HepG2 (cell line): Measurements from ENCODE around the gene TALDO1. TPM values are rescaled to one million over a fixed set of nuclear protein-coding genes. Genes with fewer than 3 reads are reported as not detected.
A peak's percentile ranks its signal among the peaks of the same experiment; 100 is the strongest.

ENCODE experiments used
- CENPX ChIP-seq: sonication (generic); formaldehyde crosslinking; IDR thresholded peaks from 2 replicates; pipeline ENCODE4 v1.9.0; 2021; ENCODE audit warnings: mild to moderate bottlenecking, missing genetic modification reagents, moderate library complexity
- FOXJ3 ChIP-seq: sonication (generic); formaldehyde crosslinking; IDR thresholded peaks from 2 replicates; pipeline ENCODE4 v1.4.0; 2020; ENCODE audit warnings: missing genetic modification reagents, mild to moderate bottlenecking, borderline replicate concordance
- HMG20B ChIP-seq: conservative IDR thresholded peaks from 2 replicates; pipeline ENCODE4 v1.6.1; 2016; ENCODE audit warnings: missing genetic modification reagents, missing compliant biosample characterization
- HNF1B ChIP-seq: sonication (generic); formaldehyde crosslinking; IDR thresholded peaks from 2 replicates; pipeline ENCODE4 v1.5.1; 2020; ENCODE audit warnings: mild to moderate bottlenecking, moderate library complexity, missing genetic modification reagents
- IRX3 ChIP-seq: sonication (generic); formaldehyde crosslinking; IDR thresholded peaks from 2 replicates; pipeline ENCODE4 v1.8.1; 2023; ENCODE audit warnings: mild to moderate bottlenecking, low read depth, missing genetic modification reagents, borderline replicate concordance
- MED1 ChIP-seq: sonication (generic); formaldehyde crosslinking; IDR thresholded peaks from 2 replicates; pipeline ENCODE4 v1.4.0; 2020; ENCODE audit warnings: missing genetic modification reagents
- SNAPC2 ChIP-seq: sonication (generic); formaldehyde crosslinking; IDR thresholded peaks from 2 replicates; pipeline ENCODE4 v1.8.1; 2022; ENCODE audit warnings: mild to moderate bottlenecking, missing genetic modification reagents
- SRSF1 ChIP-seq: fragments of 200-400 bp; formaldehyde crosslinking; optimal IDR thresholded peaks from 2 replicates; pipeline ENCODE3; 2017; ENCODE audit warnings: mild to moderate bottlenecking, low read depth, low read length, moderate library complexity
- THYN1 ChIP-seq: sonication (generic); formaldehyde crosslinking; IDR thresholded peaks from 2 replicates; pipeline ENCODE4 v1.8.1; 2023; ENCODE audit warnings: low read depth, mild to moderate bottlenecking, moderate library complexity, missing genetic modification reagents, borderline replicate concordance
- ZNF75D ChIP-seq: sonication (generic); formaldehyde crosslinking; IDR thresholded peaks from 2 replicates; pipeline ENCODE4 v1.8.1; 2023; ENCODE audit warnings: missing genetic modification reagents, mild to moderate bottlenecking, borderline replicate concordance
- ZNF777 ChIP-seq: sonication (generic); formaldehyde crosslinking; IDR thresholded peaks from 2 replicates; pipeline ENCODE4 v1.4.0; 2020; ENCODE audit warnings: missing genetic modification reagents
- ZSCAN5A ChIP-seq: sonication (generic); formaldehyde crosslinking; IDR thresholded peaks from 2 replicates; pipeline ENCODE4 v1.8.0; 2022; ENCODE audit warnings: mild to moderate bottlenecking, missing genetic modification reagents, borderline replicate concordance
- polyA plus RNA-seq, 8 experiments: library from polyadenylated mRNA; depleted of rRNA in 3 of 8; stranded (reverse) in 7 of 8; unstranded in 1 of 8; fragments of >200 nt; fragmentation: Illumina TruSeq in 4 of 8; extraction: Trizol in 4 of 8; gene quantifications; 2 replicates each; pipeline versions ENCODE4 v1.2.1 to v1.2.3, GENCODE V29; 2011 to 2016; ENCODE audit warnings: low read depth in 4 of 8, missing spikeins in 1 of 8, mixed read lengths in 1 of 8; ENCODE audit not compliant: insufficient read depth in 1 of 8
- total RNA-seq, 5 experiments: library from RNA; depleted of rRNA; stranded (reverse); fragments of >200 nt; fragmentation: Illumina TruSeq; extraction: Trizol; gene quantifications; 2 replicates each; pipeline ENCODE4 v1.2.3, GENCODE V29; 2016; ENCODE audit warnings: low read depth in 1 of 5
- TF ChIP-seq, protein P1 (sequence below): sonication (generic); formaldehyde crosslinking; IDR thresholded peaks from 2 replicates; pipeline ENCODE4 v1.4.0; 2020; ENCODE audit warnings: missing genetic modification reagents
- TF ChIP-seq, protein P2 (sequence below): sonication (generic); formaldehyde crosslinking; conservative IDR thresholded peaks from 2 replicates; pipeline ENCODE4 v1.8.0; 2022; ENCODE audit warnings: mild to moderate bottlenecking, moderate library complexity, missing genetic modification reagents
- TF ChIP-seq, protein P3 (sequence below): sonication (generic); formaldehyde crosslinking; IDR thresholded peaks from 2 replicates; pipeline ENCODE4 v1.4.0; 2020; ENCODE audit warnings: missing genetic modification reagents

The TALDO1 gene
- total and polyA plus RNA-seq, 2 of the 13 experiments (the other 11 are each of a cell fraction or from before 2014, with no cell fraction given), result 107 to 240 TPM

- TF ChIP-seq, protein P1, sequence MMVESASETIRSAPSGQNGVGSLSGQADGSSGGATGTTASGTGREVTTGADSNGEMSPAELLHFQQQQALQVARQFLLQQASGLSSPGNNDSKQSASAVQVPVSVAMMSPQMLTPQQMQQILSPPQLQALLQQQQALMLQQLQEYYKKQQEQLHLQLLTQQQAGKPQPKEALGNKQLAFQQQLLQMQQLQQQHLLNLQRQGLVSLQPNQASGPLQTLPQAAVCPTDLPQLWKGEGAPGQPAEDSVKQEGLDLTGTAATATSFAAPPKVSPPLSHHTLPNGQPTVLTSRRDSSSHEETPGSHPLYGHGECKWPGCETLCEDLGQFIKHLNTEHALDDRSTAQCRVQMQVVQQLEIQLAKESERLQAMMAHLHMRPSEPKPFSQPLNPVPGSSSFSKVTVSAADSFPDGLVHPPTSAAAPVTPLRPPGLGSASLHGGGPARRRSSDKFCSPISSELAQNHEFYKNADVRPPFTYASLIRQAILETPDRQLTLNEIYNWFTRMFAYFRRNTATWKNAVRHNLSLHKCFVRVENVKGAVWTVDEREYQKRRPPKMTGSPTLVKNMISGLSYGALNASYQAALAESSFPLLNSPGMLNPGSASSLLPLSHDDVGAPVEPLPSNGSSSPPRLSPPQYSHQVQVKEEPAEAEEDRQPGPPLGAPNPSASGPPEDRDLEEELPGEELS (CRISPR knock-in tag), result 0 out of 2 replicates have a peak, but pooled peaks have one; percentile 21
- TF ChIP-seq, protein P2, sequence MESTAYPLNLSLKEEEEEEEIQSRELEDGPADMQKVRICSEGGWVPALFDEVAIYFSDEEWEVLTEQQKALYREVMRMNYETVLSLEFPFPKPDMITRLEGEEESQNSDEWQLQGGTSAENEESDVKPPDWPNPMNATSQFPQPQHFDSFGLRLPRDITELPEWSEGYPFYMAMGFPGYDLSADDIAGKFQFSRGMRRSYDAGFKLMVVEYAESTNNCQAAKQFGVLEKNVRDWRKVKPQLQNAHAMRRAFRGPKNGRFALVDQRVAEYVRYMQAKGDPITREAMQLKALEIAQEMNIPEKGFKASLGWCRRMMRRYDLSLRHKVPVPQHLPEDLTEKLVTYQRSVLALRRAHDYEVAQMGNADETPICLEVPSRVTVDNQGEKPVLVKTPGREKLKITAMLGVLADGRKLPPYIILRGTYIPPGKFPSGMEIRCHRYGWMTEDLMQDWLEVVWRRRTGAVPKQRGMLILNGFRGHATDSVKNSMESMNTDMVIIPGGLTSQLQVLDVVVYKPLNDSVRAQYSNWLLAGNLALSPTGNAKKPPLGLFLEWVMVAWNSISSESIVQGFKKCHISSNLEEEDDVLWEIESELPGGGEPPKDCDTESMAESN (CRISPR knock-in tag), result 0 out of 2 replicates have a peak, but pooled peaks have one; percentile 18
- 0 out of 2 replicates have a peak, but pooled peaks have one; percentile 2 for TF ChIP-seq SNAPC2 (CRISPR knock-in tag)
- no peak for TF ChIP-seq HNF1B (CRISPR knock-in tag)
- TF ChIP-seq ZNF75D (CRISPR knock-in tag), result no peak
- no peak for TF ChIP-seq IRX3 (CRISPR knock-in tag)
- peak; percentile 27; the same call in 1 of the 2 replicates for TF ChIP-seq MED1 (CRISPR knock-in tag)
- no peak for TF ChIP-seq CENPX (CRISPR knock-in tag)
- no peak for TF ChIP-seq SRSF1
- TF ChIP-seq HMG20B (CRISPR knock-in tag), result no peak
- TF ChIP-seq THYN1 (CRISPR knock-in tag), result no peak; the same call in 1 of the 2 replicates
- TF ChIP-seq, protein P3, sequence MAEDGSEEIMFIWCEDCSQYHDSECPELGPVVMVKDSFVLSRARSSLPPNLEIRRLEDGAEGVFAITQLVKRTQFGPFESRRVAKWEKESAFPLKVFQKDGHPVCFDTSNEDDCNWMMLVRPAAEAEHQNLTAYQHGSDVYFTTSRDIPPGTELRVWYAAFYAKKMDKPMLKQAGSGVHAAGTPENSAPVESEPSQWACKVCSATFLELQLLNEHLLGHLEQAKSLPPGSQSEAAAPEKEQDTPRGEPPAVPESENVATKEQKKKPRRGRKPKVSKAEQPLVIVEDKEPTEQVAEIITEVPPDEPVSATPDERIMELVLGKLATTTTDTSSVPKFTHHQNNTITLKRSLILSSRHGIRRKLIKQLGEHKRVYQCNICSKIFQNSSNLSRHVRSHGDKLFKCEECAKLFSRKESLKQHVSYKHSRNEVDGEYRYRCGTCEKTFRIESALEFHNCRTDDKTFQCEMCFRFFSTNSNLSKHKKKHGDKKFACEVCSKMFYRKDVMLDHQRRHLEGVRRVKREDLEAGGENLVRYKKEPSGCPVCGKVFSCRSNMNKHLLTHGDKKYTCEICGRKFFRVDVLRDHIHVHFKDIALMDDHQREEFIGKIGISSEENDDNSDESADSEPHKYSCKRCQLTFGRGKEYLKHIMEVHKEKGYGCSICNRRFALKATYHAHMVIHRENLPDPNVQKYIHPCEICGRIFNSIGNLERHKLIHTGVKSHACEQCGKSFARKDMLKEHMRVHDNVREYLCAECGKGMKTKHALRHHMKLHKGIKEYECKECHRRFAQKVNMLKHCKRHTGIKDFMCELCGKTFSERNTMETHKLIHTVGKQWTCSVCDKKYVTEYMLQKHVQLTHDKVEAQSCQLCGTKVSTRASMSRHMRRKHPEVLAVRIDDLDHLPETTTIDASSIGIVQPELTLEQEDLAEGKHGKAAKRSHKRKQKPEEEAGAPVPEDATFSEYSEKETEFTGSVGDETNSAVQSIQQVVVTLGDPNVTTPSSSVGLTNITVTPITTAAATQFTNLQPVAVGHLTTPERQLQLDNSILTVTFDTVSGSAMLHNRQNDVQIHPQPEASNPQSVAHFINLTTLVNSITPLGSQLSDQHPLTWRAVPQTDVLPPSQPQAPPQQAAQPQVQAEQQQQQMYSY, result peak; percentile 30; the same call in 1 of the 2 replicates
- TF ChIP-seq ZNF777 (CRISPR knock-in tag), result peak; percentile 68
- no peak for TF ChIP-seq FOXJ3 (CRISPR knock-in tag)
- TF ChIP-seq ZSCAN5A (CRISPR knock-in tag), result no peak; the same call in 1 of the 2 replicates
These were observed 41.4 kb upstream of the TALDO1 start, which contains the start of gene EPS8L2 (continued) for GRCh38 chr11:705646-706438.
